GM06990 (cell line): Measurements from ENCODE around the gene DEFB118.
"Not testable (repeated sequence)": the region's sequence is repeated elsewhere in the genome, so short reads cannot be mapped to it uniquely, and the experiment has no call there.

Experiments used
- DNase-seq: peaks from one replicate; pipeline ENCODE4 v3.0.0-alpha.2; 2011; ENCODE audit not compliant: insufficient read length; ENCODE audit errors: extremely low read depth
- H3K27me3 ChIP-seq: replicated peaks from 2 replicates; pipeline ENCODE4 v1.6.0; 2011; ENCODE audit warnings: low read length; ENCODE audit not compliant: control insufficient read depth, insufficient read depth
- H3K36me3 ChIP-seq: 2 replicates; pipeline ENCODE4 v1.5.1; 2011; ENCODE audit warnings: low read length; ENCODE audit not compliant: control insufficient read depth, insufficient read depth
- H3K4me3 ChIP-seq: replicated peaks from 2 replicates; pipeline ENCODE4 v1.5.1; 2011; ENCODE audit warnings: low read depth, mild to moderate bottlenecking, control low read depth, low read length
- CTCF ChIP-seq: IDR thresholded peaks from 2 replicates; pipeline ENCODE4 v1.5.1; 2011; ENCODE audit warnings: low read length, control low read depth, mild to moderate bottlenecking, inconsistent platforms; ENCODE audit not compliant: insufficient read depth, poor library complexity, severe bottlenecking

DEFB118 gene

GRCh38 chr20:31368301-31368700 is at the start of gene DEFB118:
TSS of gene DEFB118 (plus strand) at chr20:31368601. CDS start at chr20:31368651, 50 bp downstream.
- H3K4me3 ChIP-seq: no peak within 1 kb of the TSS
- H3K36me3 ChIP-seq: no peaks in the 10 kb centered on the region
- no peak for DNase-seq
- no peaks in the 10 kb centered on the region for H3K27me3 ChIP-seq
- no peak for TF ChIP-seq CTCF

- no peak for DNase-seq
- H3K4me3 ChIP-seq: no peak overlapping the region
- no peaks in the 10 kb centered on the region for H3K36me3 ChIP-seq
- no peak for TF ChIP-seq CTCF
- no peaks in the 10 kb centered on the region for H3K27me3 ChIP-seq
These were observed 45.9 kb upstream of the DEFB118 start for GRCh38 chr20:31322504-31322903.

GRCh38 chr20:31330893-31331292 is 37.5 kb upstream of the DEFB118 start:
- Histone ChIP-seq H3K27me3 (no peaks in the 10 kb centered on the region), H3K36me3 (no peaks in the 10 kb centered on the region), H3K4me3 (no peak overlapping the region)
- no peak for TF ChIP-seq CTCF
- DNase-seq: no peak

- no peak for DNase-seq
- Histone ChIP-seq H3K36me3 (no peaks in the 10 kb centered on the region), H3K27me3 (no peaks in the 10 kb centered on the region), H3K4me3 (no peak overlapping the region)
- no peak for TF ChIP-seq CTCF
These were observed 26.9 kb upstream of the DEFB118 start for GRCh38 chr20:31341470-31341869.

- DNase-seq: no peak
- TF ChIP-seq CTCF: no peak
- Histone ChIP-seq H3K36me3 (no peaks in the 10 kb centered on the region), H3K4me3 (no peak overlapping the region), H3K27me3 (no peaks in the 10 kb centered on the region)
These were observed 12.4 kb upstream of the DEFB118 start for GRCh38 chr20:31355981-31356380.

GRCh38 chr20:31363295-31363694 is 5.1 kb upstream of the DEFB118 start:
- Histone ChIP-seq H3K27me3 (no peaks in the 10 kb centered on the region), H3K36me3 (no peaks in the 10 kb centered on the region), H3K4me3 (no peak overlapping the region)
- TF ChIP-seq CTCF: no peak
- no peak for DNase-seq

- not testable (repeated sequence) for H3K4me3 ChIP-seq, DNase-seq, H3K36me3 ChIP-seq, H3K27me3 ChIP-seq
These were observed 4.1 kb upstream of the DEFB118 start for GRCh38 chr20:31364272-31364671.
